ENCODE data around the gene PUDP.

GRCh38 chrX:7116081-7116480 is 31.9 kb downstream of the PUDP start:
- TF ChIP-seq CTCF (IDR thresholded peaks at IDR 0.05) (no peak), POLR2A (IDR thresholded peaks at IDR 0.05) (no peak)
